ENCODE measurements around the gene STIM1.

DNA sequence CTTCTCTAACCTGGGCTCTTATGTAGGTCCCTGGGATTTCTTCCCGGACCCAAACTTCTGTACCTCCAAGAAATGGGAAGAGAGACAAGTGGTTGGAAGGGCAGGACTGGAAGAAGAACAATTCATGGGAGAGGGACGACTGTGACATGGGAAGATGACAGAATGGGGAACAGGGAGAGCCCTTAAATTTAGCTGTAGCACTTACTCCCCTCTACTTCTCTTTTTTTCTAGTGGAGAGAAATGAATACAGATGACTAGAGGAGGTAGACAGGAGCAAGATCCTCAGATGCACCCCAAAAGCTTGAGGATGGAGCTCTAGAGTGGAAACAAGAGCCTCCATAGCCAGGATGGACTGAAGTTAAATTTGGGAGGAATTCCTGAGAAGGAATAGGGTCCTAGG, 17.0 kb upstream of the STIM1 start:
- TF ChIP-seq, protein P1, sequence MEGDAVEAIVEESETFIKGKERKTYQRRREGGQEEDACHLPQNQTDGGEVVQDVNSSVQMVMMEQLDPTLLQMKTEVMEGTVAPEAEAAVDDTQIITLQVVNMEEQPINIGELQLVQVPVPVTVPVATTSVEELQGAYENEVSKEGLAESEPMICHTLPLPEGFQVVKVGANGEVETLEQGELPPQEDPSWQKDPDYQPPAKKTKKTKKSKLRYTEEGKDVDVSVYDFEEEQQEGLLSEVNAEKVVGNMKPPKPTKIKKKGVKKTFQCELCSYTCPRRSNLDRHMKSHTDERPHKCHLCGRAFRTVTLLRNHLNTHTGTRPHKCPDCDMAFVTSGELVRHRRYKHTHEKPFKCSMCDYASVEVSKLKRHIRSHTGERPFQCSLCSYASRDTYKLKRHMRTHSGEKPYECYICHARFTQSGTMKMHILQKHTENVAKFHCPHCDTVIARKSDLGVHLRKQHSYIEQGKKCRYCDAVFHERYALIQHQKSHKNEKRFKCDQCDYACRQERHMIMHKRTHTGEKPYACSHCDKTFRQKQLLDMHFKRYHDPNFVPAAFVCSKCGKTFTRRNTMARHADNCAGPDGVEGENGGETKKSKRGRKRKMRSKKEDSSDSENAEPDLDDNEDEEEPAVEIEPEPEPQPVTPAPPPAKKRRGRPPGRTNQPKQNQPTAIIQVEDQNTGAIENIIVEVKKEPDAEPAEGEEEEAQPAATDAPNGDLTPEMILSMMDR (IDR thresholded peaks at IDR 0.05) = no peak
- no peak for TF ChIP-seq POLR2A (IDR thresholded peaks at IDR 0.05; ENCODE audit: low read depth)
- TF ChIP-seq POLR2AphosphoS5 (IDR thresholded peaks at IDR 0.05) = no peak
- no peak for TF ChIP-seq EP300 (IDR thresholded peaks at IDR 0.05)

Measured in esophagus muscularis mucosa (tissue), 4 donors.